Measurements from ENCODE around the gene GALNTL6. TPM values are rescaled to one million over a fixed set of nuclear protein-coding genes. Genes with fewer than 3 reads are reported as not detected.

Gene GALNTL6
- total RNA-seq, 1 donor from 2014 or later: 2.1 TPM

DNA sequence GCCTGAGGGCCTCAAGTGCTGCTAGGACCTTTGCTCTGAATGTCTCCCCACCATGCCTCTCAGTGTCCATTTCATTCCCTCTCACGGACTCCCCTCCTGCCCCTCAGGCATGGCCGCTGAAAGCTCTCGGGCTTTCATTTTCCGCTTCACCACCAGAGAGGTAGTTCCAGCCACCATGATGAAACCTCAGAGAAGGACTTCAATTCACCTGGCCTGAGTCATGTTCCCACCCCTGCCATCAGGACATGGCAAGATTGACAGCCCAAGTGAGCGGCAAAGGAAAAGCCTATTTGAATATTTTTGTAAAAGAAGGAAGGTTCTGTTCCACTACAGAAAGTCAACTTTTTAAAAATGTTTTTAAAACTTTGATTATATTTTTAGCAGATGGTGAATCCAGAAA, 1106.1 kb downstream of the GALNTL6 start:
- H3K4me3 ChIP-seq (ENCODE audit: low read length in 3 of 3): no peak overlapping the region
- H3K27me3 ChIP-seq (ENCODE audit: control insufficient read depth in 3 of 3, insufficient read depth in 3 of 3, low read length in 3 of 3): no peaks in the 10 kb centered on the region
- H3K4me1 ChIP-seq (ENCODE audit: control insufficient read depth in 3 of 3, insufficient read depth in 3 of 3, low read length in 3 of 3): no peaks in the 10 kb centered on the region
- no peaks in the 10 kb centered on the region for H3K36me3 ChIP-seq (ENCODE audit: control insufficient read depth in 3 of 3, insufficient read depth in 3 of 3, low read length in 3 of 3)
- H3K27ac ChIP-seq (ENCODE audit: low read depth, low read length): no peak overlapping the region
- no peak overlapping the region for H3K9ac ChIP-seq (ENCODE audit: low read depth in 1 of 3, low read length in 3 of 3)
- H3K9me3 ChIP-seq (ENCODE audit: control insufficient read depth in 3 of 3, low read length in 3 of 3): no peaks in the 10 kb centered on the region

DNA sequence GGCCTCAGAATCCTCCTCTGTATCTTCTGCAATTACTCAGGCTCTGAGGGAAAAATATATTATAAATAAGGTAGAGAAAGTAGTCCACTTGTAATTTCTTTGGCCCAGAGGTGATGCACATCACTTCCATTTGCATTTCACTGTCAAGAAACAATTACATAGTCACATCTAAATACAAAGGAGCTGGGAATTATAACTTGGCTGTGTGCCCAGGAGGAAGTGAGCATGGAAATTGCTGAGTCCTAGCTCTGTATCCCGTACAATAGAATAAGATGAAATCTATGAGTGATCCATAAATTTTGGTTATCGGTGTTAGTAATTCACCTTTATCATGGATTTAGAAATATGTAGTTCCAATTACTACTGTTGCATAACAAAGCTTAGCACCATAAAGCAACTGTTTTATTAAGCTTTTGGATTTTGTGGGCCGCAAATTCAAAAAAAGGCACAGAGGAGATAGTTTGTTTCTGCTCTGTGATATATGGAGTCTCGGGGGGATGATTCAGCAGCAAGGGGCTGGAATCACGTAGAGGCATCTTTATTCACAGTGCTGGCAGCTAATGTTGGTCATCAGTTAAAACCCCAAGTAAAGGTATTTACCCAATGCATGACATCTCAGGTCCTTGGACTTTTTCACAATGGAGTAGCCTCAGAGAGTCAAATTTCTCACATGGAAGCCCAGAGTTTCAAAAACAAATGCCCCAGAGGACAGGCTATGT, 1114.1 kb downstream of the GALNTL6 start:
- Histone ChIP-seq H3K4me1 (ENCODE audit: control insufficient read depth in 3 of 3, insufficient read depth in 3 of 3, low read length in 3 of 3) (no peaks in the 10 kb centered on the region), H3K9me3 (ENCODE audit: control insufficient read depth in 3 of 3, low read length in 3 of 3) (no peaks in the 10 kb centered on the region), H3K36me3 (ENCODE audit: control insufficient read depth in 3 of 3, insufficient read depth in 3 of 3, low read length in 3 of 3) (no peaks in the 10 kb centered on the region), H3K27ac (ENCODE audit: low read depth, low read length) (no peak overlapping the region), H3K4me3 (ENCODE audit: low read length in 3 of 3) (no peak overlapping the region), H3K27me3 (ENCODE audit: control insufficient read depth in 3 of 3, insufficient read depth in 3 of 3, low read length in 3 of 3) (no peaks in the 10 kb centered on the region), H3K9ac (ENCODE audit: low read depth in 1 of 3, low read length in 3 of 3) (no peak overlapping the region)

DNA sequence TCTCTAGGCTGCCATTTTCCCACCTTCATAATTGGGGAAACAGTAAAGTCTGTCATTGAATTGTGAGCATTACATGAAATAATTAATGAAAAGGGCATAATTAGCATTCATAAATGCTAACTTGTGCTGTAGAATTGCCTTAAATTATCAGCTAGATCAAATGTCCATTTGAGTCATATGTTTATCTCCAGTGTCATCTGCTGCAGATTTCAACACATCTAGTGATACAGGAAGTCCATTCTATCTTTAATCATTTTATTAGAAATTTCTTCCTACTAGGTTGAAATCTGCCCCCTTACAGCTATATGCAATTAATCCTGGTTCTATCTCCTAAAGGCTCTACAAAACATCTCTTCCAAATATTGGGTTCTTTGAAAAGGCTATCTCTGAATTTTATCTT, 1115.1 kb downstream of the GALNTL6 start:
- H3K4me3 ChIP-seq (ENCODE audit: low read length in 3 of 3): no peak overlapping the region
- no peak overlapping the region for H3K27ac ChIP-seq (ENCODE audit: low read depth, low read length)
- no peaks in the 10 kb centered on the region for H3K27me3 ChIP-seq (ENCODE audit: control insufficient read depth in 3 of 3, insufficient read depth in 3 of 3, low read length in 3 of 3)
- no peaks in the 10 kb centered on the region for H3K4me1 ChIP-seq (ENCODE audit: control insufficient read depth in 3 of 3, insufficient read depth in 3 of 3, low read length in 3 of 3)
- H3K9ac ChIP-seq (ENCODE audit: low read depth in 1 of 3, low read length in 3 of 3): no peak overlapping the region
- no peaks in the 10 kb centered on the region for H3K9me3 ChIP-seq (ENCODE audit: control insufficient read depth in 3 of 3, low read length in 3 of 3)
- no peaks in the 10 kb centered on the region for H3K36me3 ChIP-seq (ENCODE audit: control insufficient read depth in 3 of 3, insufficient read depth in 3 of 3, low read length in 3 of 3)

DNA sequence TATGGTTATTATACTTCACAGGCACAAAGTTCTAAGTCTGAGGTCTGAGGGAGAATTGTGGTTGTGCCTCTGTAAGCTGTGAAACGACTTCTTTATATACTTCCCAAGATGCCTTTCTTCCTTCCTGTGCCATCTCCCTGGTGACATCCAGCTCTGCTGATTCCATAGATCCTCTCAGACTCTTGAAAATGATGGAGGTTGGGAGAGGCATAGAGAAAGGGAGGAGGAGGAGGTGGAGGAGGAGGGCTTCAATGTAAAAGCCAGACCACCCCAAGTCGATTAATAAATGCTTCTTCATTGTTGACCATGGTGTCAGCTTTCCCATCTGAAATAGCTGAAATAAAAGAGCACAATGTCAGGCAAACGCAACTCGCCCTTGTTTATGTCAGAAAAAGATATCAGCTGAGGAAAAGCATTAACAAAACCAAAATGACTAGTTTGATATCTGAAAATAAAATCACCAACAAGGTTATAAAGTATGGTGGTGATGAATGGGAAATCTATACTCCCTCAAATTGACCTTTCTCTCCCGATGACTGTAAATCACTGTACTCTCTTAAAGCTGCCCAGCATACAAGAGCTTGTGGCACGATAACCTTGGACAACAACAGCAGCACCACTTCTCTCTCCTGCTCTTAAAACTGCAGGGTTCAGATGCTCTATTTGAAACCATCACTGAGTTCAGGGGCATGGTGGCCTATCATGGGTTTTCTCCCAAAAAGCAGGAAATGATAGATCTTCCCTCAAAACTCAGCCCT, 1125.0 kb downstream of the GALNTL6 start:
- no peaks in the 10 kb centered on the region for H3K36me3 ChIP-seq (ENCODE audit: control insufficient read depth in 3 of 3, insufficient read depth in 3 of 3, low read length in 3 of 3)
- H3K4me3 ChIP-seq (ENCODE audit: low read length in 3 of 3): no peak overlapping the region
- no peak overlapping the region for H3K9ac ChIP-seq (ENCODE audit: low read depth in 1 of 3, low read length in 3 of 3)
- no peak overlapping the region for H3K27ac ChIP-seq (ENCODE audit: low read depth, low read length)
- H3K27me3 ChIP-seq (ENCODE audit: control insufficient read depth in 3 of 3, insufficient read depth in 3 of 3, low read length in 3 of 3): no peaks in the 10 kb centered on the region
- H3K9me3 ChIP-seq (ENCODE audit: control insufficient read depth in 3 of 3, low read length in 3 of 3): no peaks in the 10 kb centered on the region
- H3K4me1 ChIP-seq (ENCODE audit: control insufficient read depth in 3 of 3, insufficient read depth in 3 of 3, low read length in 3 of 3): no peaks in the 10 kb centered on the region

DNA sequence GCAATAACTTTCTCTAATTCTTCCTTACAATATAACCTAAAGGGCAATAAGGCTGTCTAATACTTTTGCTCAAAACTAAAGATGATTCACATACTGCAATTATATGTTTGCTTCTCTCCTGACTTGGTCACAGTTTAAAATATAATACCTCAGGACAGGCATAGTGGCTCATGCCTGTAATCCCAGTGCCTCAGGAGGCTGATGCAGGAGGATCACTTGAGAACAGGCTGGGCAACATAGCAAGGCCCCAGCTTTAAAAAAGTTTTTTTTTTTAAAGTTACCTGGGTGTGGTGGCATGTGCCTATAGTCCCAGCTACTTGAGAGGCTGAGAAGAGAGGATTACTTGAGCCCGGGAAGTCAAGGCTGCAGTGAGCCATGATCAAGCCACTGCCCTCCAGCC, 1125.7 kb downstream of the GALNTL6 start:
- Histone ChIP-seq H3K27me3 (ENCODE audit: control insufficient read depth in 3 of 3, insufficient read depth in 3 of 3, low read length in 3 of 3) (no peaks in the 10 kb centered on the region), H3K36me3 (ENCODE audit: control insufficient read depth in 3 of 3, insufficient read depth in 3 of 3, low read length in 3 of 3) (no peaks in the 10 kb centered on the region), H3K4me3 (ENCODE audit: low read length in 3 of 3) (no peak overlapping the region), H3K4me1 (ENCODE audit: control insufficient read depth in 3 of 3, insufficient read depth in 3 of 3, low read length in 3 of 3) (no peaks in the 10 kb centered on the region), H3K9me3 (ENCODE audit: control insufficient read depth in 3 of 3, low read length in 3 of 3) (no peaks in the 10 kb centered on the region), H3K27ac (ENCODE audit: low read depth, low read length) (no peak overlapping the region), H3K9ac (ENCODE audit: low read depth in 1 of 3, low read length in 3 of 3) (no peak overlapping the region)

DNA sequence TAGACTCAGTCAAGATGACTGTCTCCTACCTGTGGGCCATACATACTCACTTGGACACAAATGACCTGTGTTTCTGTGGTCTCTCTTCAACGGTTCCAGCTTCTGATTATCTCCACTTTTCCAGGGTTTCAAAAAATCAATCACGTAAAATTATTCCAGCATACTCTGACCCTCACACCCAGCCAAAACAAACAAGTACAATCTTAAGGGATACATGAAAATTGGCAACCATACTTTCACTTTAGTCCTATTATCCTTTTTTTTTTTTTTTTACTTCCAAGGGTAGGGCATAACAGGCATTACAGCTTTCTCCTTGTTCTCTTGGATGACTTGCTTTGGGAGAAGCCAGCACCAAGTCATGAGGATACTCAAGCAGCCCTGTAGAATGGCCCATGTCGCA, 1129.6 kb downstream of the GALNTL6 start:
- Histone ChIP-seq H3K27ac (ENCODE audit: low read depth, low read length) (no peak overlapping the region), H3K9ac (ENCODE audit: low read depth in 1 of 3, low read length in 3 of 3) (no peak overlapping the region), H3K36me3 (ENCODE audit: control insufficient read depth in 3 of 3, insufficient read depth in 3 of 3, low read length in 3 of 3) (no peaks in the 10 kb centered on the region), H3K4me3 (ENCODE audit: low read length in 3 of 3) (no peak overlapping the region), H3K9me3 (ENCODE audit: control insufficient read depth in 3 of 3, low read length in 3 of 3) (no peaks in the 10 kb centered on the region), H3K4me1 (ENCODE audit: control insufficient read depth in 3 of 3, insufficient read depth in 3 of 3, low read length in 3 of 3) (no peaks in the 10 kb centered on the region), H3K27me3 (ENCODE audit: control insufficient read depth in 3 of 3, insufficient read depth in 3 of 3, low read length in 3 of 3) (no peaks in the 10 kb centered on the region)

DNA sequence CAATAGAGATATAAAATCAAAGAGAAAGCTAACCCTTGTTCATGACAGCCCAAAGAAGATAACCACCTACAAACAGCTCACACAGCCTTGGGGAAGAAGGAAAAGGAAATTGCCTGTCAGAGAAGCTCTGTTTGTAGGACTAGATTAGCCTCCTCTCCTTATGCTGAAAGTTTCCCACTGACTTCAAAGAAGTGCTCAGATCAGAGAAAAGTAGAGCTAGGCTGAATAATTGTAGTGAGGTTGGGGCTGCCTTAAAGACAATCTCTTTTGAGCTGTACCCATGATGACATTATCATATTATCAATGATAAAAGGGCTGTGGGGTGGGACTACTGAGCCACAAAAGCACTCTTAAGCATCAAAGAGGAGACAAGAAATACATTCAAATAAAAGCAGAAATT, 1132.4 kb downstream of the GALNTL6 start:
- Histone ChIP-seq H3K27me3 (ENCODE audit: control insufficient read depth in 3 of 3, insufficient read depth in 3 of 3, low read length in 3 of 3) (no peaks in the 10 kb centered on the region), H3K9me3 (ENCODE audit: control insufficient read depth in 3 of 3, low read length in 3 of 3) (no peaks in the 10 kb centered on the region), H3K27ac (ENCODE audit: low read depth, low read length) (no peak overlapping the region), H3K36me3 (ENCODE audit: control insufficient read depth in 3 of 3, insufficient read depth in 3 of 3, low read length in 3 of 3) (no peaks in the 10 kb centered on the region), H3K4me1 (ENCODE audit: control insufficient read depth in 3 of 3, insufficient read depth in 3 of 3, low read length in 3 of 3) (peaks cover under 1 to 7% (median 4%) of the 10 kb centered on the region in 3 donors), H3K9ac (ENCODE audit: low read depth in 1 of 3, low read length in 3 of 3) (no peak overlapping the region), H3K4me3 (ENCODE audit: low read length in 3 of 3) (no peak overlapping the region)

DNA sequence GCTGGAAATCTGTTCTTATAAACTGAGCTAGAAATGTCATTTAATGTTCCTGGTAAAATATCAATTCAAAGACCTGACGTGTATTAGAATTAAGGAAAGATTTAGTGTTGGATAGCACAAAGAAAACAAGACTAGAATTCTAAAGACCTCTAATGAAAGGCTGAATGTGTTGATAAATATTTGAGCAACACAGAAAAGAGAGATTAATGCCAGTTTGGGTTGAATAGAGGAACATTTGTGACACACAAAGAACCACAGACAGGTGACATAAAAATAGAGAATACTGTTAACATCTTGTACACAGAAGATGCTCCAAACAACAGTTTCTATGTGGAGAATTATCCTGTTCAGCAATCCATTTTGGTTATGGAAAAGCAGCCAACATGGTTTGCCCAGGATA, 1133.3 kb downstream of the GALNTL6 start:
- H3K9me3 ChIP-seq (ENCODE audit: control insufficient read depth in 3 of 3, low read length in 3 of 3): no peaks in the 10 kb centered on the region
- no peak overlapping the region for H3K27ac ChIP-seq (ENCODE audit: low read depth, low read length)
- no peak overlapping the region for H3K4me3 ChIP-seq (ENCODE audit: low read length in 3 of 3)
- no peaks in the 10 kb centered on the region for H3K27me3 ChIP-seq (ENCODE audit: control insufficient read depth in 3 of 3, insufficient read depth in 3 of 3, low read length in 3 of 3)
- no peaks in the 10 kb centered on the region for H3K36me3 ChIP-seq (ENCODE audit: control insufficient read depth in 3 of 3, insufficient read depth in 3 of 3, low read length in 3 of 3)
- peaks cover 7 to 15% (median 10%) of the 10 kb centered on the region in 3 donors for H3K4me1 ChIP-seq (ENCODE audit: control insufficient read depth in 3 of 3, insufficient read depth in 3 of 3, low read length in 3 of 3)
- no peak overlapping the region for H3K9ac ChIP-seq (ENCODE audit: low read depth in 1 of 3, low read length in 3 of 3)

DNA sequence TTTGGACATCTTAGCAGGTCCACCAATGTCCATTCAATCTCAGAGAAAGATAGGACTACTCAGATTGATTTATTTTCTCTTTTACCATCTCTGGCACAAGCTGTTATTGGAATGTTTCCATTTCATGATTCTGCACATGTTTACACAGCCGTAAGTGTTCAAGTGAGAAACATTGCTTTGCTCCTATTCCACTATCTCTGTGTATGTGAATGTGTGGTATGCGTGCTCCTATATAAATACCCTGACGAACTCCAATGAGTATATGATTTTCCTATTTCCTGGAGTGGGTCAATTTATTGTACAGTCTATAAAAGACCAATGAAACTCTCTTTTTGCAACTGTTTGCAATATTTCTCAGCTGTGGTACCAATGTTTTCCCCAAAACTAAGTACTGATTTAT, 1134.4 kb downstream of the GALNTL6 start:
- Histone ChIP-seq H3K4me3 (ENCODE audit: low read length in 3 of 3) (no peak overlapping the region), H3K27me3 (ENCODE audit: control insufficient read depth in 3 of 3, insufficient read depth in 3 of 3, low read length in 3 of 3) (no peaks in the 10 kb centered on the region), H3K9me3 (ENCODE audit: control insufficient read depth in 3 of 3, low read length in 3 of 3) (no peaks in the 10 kb centered on the region), H3K4me1 (ENCODE audit: control insufficient read depth in 3 of 3, insufficient read depth in 3 of 3, low read length in 3 of 3) (peaks cover 7 to 15% (median 10%) of the 10 kb centered on the region in 3 donors), H3K27ac (ENCODE audit: low read depth, low read length) (no peak overlapping the region), H3K36me3 (ENCODE audit: control insufficient read depth in 3 of 3, insufficient read depth in 3 of 3, low read length in 3 of 3) (no peaks in the 10 kb centered on the region), H3K9ac (ENCODE audit: low read depth in 1 of 3, low read length in 3 of 3) (no peak overlapping the region)

DNA sequence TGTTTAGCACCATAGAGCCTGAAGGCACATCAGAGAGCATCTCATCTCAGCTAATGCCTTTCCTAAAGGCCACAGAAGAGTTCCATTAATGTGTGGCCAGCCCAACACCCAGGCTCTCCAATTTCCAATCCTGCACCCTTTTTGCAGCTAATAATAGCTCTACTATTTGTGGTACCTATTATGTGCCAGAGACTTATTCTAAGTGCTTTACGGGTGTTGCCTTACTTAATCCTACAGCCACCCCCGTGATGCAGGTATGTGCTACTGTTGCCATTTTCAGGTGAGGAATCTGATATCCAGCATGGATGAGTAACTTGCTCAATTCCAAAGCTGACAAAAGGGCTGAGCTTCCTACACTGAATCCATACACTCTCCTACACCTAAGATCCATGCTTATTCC, 1137.8 kb downstream of the GALNTL6 start:
- no peaks in the 10 kb centered on the region for H3K36me3 ChIP-seq (ENCODE audit: control insufficient read depth in 3 of 3, insufficient read depth in 3 of 3, low read length in 3 of 3)
- H3K9ac ChIP-seq (ENCODE audit: low read depth in 1 of 3, low read length in 3 of 3): no peak overlapping the region
- H3K9me3 ChIP-seq (ENCODE audit: control insufficient read depth in 3 of 3, low read length in 3 of 3): no peaks in the 10 kb centered on the region
- no peaks in the 10 kb centered on the region for H3K27me3 ChIP-seq (ENCODE audit: control insufficient read depth in 3 of 3, insufficient read depth in 3 of 3, low read length in 3 of 3)
- peaks cover 7 to 15% (median 10%) of the 10 kb centered on the region in 3 donors for H3K4me1 ChIP-seq (ENCODE audit: control insufficient read depth in 3 of 3, insufficient read depth in 3 of 3, low read length in 3 of 3)
- H3K27ac ChIP-seq (ENCODE audit: low read depth, low read length): no peak overlapping the region
- no peak overlapping the region for H3K4me3 ChIP-seq (ENCODE audit: low read length in 3 of 3)

All from skeletal muscle tissue (tissue), 4 donors.